PC-3 (cell line): Measurements from ENCODE around the gene CHTF18. TPM values are rescaled to one million over a fixed set of nuclear protein-coding genes. Genes with fewer than 3 reads are reported as not detected.

Experiments used
- ATAC-seq: fragments of 200-7000 bp; cut with Tn5 transposase; 2 replicates; pipeline ENCODE4 v1.9.1; 2020; ENCODE audit warnings: mild to moderate bottlenecking, moderate library complexity
- BruUV-seq: library from RNA; stranded (reverse); fragments of 400-500 nt; replicated peaks from 2 replicates; lab custom pipeline; 2021; lab: Mats Ljungman, UMichigan
- CTCF ChIA-PET: fragments of 300-600 bp; sonication (Branson Sonifier 250); formaldehyde crosslinking; loops from one replicate; lab custom pipeline; 2022; ENCODE audit warnings: antibody characterized with exemption; lab: Charles Lee
- POLR2A ChIA-PET: fragments of 300-600 bp; sonication (Branson Sonifier 250); formaldehyde crosslinking; loops from one replicate; lab custom pipeline; 2022; ENCODE audit warnings: antibody characterized with exemption; ENCODE audit not compliant: unreplicated experiment; lab: Charles Lee
- DNase-seq: peaks from one replicate; pipeline ENCODE4 v3.0.0-alpha.2; 2015
- H2AFZ ChIP-seq: fragments of 300-600 bp; sonication (generic); 2 replicates; pipeline ENCODE4 v1.6.0; 2016; ENCODE audit warnings: antibody characterized with exemption, low read length
- H3F3A ChIP-seq: fragments of 300-600 bp; sonication (generic); one replicate; pipeline ENCODE4 v1.6.0; 2017; ENCODE audit warnings: antibody characterized with exemption, low read length, control low read depth, mild to moderate bottlenecking; ENCODE audit not compliant: unreplicated experiment
- H3K27ac ChIP-seq: fragments of 300-600 bp; sonication (generic); 2 replicates; pipeline ENCODE4 v1.5.1; 2016; ENCODE audit warnings: mild to moderate bottlenecking, low read length
- H3K27me3 ChIP-seq: fragments of 300-600 bp; sonication (generic); 2 replicates; pipeline ENCODE4 v1.6.1; 2016; ENCODE audit warnings: low read length, mixed read lengths
- H3K36me3 ChIP-seq: fragments of 300-600 bp; sonication (generic); 2 replicates; pipeline ENCODE4 v1.6.1; 2016; ENCODE audit warnings: low read depth, mixed run types, low read length, mixed read lengths
- H3K4me1 ChIP-seq: fragments of 300-600 bp; sonication (generic); 2 replicates; pipeline ENCODE4 v1.5.1; 2016; ENCODE audit warnings: low read length; ENCODE audit not compliant: insufficient read depth
- H3K4me2 ChIP-seq: fragments of 300-600 bp; sonication (generic); 2 replicates; pipeline ENCODE4 v1.6.0; 2016; ENCODE audit warnings: low read length
- H3K4me3 ChIP-seq: fragments of 300-600 bp; sonication (generic); 2 replicates; pipeline ENCODE4 v1.5.1; 2016; ENCODE audit warnings: mild to moderate bottlenecking, low read length, mixed read lengths
- H3K79me2 ChIP-seq: fragments of 300-600 bp; sonication (generic); 2 replicates; pipeline ENCODE4 v1.6.1; 2017; ENCODE audit warnings: low read length, mixed read lengths
- H3K9ac ChIP-seq: fragments of 300-600 bp; sonication (generic); 2 replicates; pipeline ENCODE4 v1.6.0; 2016; ENCODE audit warnings: mild to moderate bottlenecking, low read length
- H3K9me2 ChIP-seq: fragments of 300-600 bp; sonication (generic); replicated peaks from 2 replicates; pipeline ENCODE4 v1.6.1; 2016; ENCODE audit warnings: mixed run types, low read length, mixed read lengths
- H3K9me3 ChIP-seq: fragments of 300-600 bp; sonication (generic); 2 replicates; pipeline ENCODE4 v1.6.1; 2016; ENCODE audit warnings: low read length, mixed read lengths
- H4K20me1 ChIP-seq: fragments of 300-600 bp; sonication (generic); 2 replicates; pipeline ENCODE4 v1.6.1; 2016; ENCODE audit warnings: low read length, mixed read lengths
- EZH2 ChIP-seq: fragments of 300-600 bp; sonication (generic); IDR thresholded peaks from one replicate; pipeline ENCODE4 v1.6.1; 2017; ENCODE audit warnings: antibody characterized with exemption, mild to moderate bottlenecking, low read length; ENCODE audit not compliant: unreplicated experiment
- EZH2phosphoT487 ChIP-seq: fragments of 300-600 bp; sonication (generic); IDR thresholded peaks from 2 replicates; pipeline ENCODE4 v1.6.1; 2018; ENCODE audit warnings: mild to moderate bottlenecking, antibody characterized with exemption, low read length, borderline replicate concordance
- intact Hi-C: fragments of 100-400 bp; cut with micrococcal nuclease; formaldehyde crosslinking; loops from 2 replicates; pipeline ENCODE4 v1.9.0; 2023
- total RNA-seq: library from RNA; depleted of rRNA; stranded (reverse); fragments of >200 nt; gene quantifications from 2 replicates; pipeline ENCODE4 v1.2.3, GENCODE V29; 2014
- TF ChIP-seq, protein P1 (sequence below): fragments of 300-600 bp; sonication (generic); conservative IDR thresholded peaks from 2 replicates; pipeline ENCODE4 v1.5.1; 2017; ENCODE audit warnings: antibody characterized with exemption, low read depth, mild to moderate bottlenecking, low read length

Gene CHTF18
- total RNA-seq, 1 experiment from 2014 or later = 79.0 TPM

DNA sequence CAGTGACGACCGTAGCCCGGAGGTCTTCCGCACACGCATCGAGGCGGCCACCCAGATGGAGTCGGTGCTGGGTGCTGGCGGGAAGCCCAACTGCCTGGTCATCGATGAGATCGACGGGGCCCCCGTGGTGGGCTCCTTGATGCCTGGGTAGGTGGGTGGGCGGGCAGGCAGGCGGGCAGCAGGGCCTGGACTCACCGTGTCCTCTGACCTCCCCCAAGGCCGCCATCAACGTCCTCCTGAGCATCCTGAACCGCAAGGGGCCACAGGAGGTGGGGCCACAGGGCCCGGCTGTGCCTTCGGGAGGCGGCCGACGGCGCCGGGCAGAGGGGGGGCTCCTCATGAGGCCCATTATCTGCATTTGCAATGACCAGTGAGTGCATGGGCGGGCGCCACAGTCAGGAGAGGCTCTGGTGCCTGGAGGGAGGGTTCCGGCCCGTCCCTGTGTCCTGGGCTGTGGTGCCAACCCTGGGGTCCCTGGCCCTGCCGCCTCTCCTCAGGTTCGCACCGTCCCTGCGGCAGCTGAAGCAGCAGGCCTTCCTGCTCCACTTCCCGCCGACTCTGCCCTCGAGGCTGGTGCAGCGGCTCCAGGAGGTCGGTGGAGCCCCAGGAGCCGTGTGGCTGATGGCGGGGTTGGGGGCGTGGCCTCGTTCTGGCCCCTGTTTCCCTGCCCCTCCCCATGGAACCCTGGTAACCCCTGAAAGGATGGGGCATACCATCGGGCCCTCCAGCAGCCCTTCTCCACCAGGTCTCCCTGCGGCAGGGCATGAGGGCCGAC lies 4.0 kb downstream of the CHTF18 start:
- H3F3A ChIP-seq = no peaks in the 10 kb centered on the region
- H3K79me2 ChIP-seq = peaks cover 31% of the 10 kb centered on the region
- TF ChIP-seq EZH2phosphoT487 = no peak
- no peak for TF ChIP-seq EZH2
- TF ChIP-seq, protein P1, sequence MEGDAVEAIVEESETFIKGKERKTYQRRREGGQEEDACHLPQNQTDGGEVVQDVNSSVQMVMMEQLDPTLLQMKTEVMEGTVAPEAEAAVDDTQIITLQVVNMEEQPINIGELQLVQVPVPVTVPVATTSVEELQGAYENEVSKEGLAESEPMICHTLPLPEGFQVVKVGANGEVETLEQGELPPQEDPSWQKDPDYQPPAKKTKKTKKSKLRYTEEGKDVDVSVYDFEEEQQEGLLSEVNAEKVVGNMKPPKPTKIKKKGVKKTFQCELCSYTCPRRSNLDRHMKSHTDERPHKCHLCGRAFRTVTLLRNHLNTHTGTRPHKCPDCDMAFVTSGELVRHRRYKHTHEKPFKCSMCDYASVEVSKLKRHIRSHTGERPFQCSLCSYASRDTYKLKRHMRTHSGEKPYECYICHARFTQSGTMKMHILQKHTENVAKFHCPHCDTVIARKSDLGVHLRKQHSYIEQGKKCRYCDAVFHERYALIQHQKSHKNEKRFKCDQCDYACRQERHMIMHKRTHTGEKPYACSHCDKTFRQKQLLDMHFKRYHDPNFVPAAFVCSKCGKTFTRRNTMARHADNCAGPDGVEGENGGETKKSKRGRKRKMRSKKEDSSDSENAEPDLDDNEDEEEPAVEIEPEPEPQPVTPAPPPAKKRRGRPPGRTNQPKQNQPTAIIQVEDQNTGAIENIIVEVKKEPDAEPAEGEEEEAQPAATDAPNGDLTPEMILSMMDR = no peak
- no peaks in the 10 kb centered on the region for H4K20me1 ChIP-seq
- no peak overlapping the region for H3K4me3 ChIP-seq
- no peak overlapping the region for H3K4me2 ChIP-seq
- intact Hi-C loops = no loop called here
- H3K9ac ChIP-seq = no peak overlapping the region
- no peak overlapping the region for H2AFZ ChIP-seq
- ATAC-seq (no peak), DNase-seq (no peak)
- ChIA-PET POLR2A (no interaction called here), CTCF (no interaction called here)
- no peak overlapping the region for H3K27ac ChIP-seq
- H3K4me1 ChIP-seq = peaks cover 18% of the 10 kb centered on the region
- H3K9me2 ChIP-seq = no peaks in the 10 kb centered on the region
- H3K27me3 ChIP-seq = no peaks in the 10 kb centered on the region
- no peaks in the 10 kb centered on the region for H3K9me3 ChIP-seq
- no TSS peak for BruUV-seq
- H3K36me3 ChIP-seq = no peaks in the 10 kb centered on the region; the same call in 1 of the 2 replicates

DNA sequence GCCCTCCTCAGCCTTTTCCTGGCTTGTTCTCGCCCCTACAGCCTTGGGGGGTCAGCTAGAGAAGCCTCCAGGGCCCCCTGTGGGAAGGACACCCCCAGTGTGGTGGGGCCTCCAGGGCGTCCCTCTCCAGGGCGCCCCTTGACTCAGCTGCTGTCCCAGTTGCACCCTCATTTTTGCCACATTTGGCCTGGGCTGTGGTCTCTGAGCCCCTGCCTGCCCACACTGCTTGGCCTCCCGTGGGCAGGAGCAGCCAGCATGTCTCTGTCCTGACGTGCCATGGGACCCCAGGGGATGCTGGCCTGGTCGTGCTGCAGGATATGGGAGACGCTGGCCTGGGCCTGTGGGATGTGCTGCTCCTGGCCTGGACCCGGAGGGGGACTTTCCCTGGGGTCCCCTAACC lies 5.0 kb downstream of the CHTF18 start:
- H3K4me1 ChIP-seq = peaks cover 18% of the 10 kb centered on the region
- no peaks in the 10 kb centered on the region for H4K20me1 ChIP-seq
- no peaks in the 10 kb centered on the region for H3K27me3 ChIP-seq
- H3K9me2 ChIP-seq = no peaks in the 10 kb centered on the region
- TF ChIP-seq EZH2phosphoT487 (no peak), EZH2 (no peak)
- TF ChIP-seq, protein P1 = no peak
- intact Hi-C loops = no loop called here
- H3F3A ChIP-seq = no peaks in the 10 kb centered on the region
- peaks cover 25% of the 10 kb centered on the region for H3K79me2 ChIP-seq
- no peak overlapping the region for H3K9ac ChIP-seq
- H3K27ac ChIP-seq = no peak overlapping the region
- no peaks in the 10 kb centered on the region for H3K9me3 ChIP-seq
- H2AFZ ChIP-seq = no peak overlapping the region
- DNase-seq (no peak), ATAC-seq (no peak)
- no peaks in the 10 kb centered on the region; the same call in 1 of the 2 replicates for H3K36me3 ChIP-seq
- H3K4me2 ChIP-seq = no peak overlapping the region
- no TSS peak for BruUV-seq
- POLR2A ChIA-PET = no interaction called here
- CTCF ChIA-PET = no interaction called here
- no peak overlapping the region for H3K4me3 ChIP-seq

GRCh38 chr16:794091-794822 lies 5.8 kb downstream of the CHTF18 start:
- CTCF ChIA-PET = no interaction called here

More at GRCh38 chr16:794091-794822, 5.8 kb downstream of the CHTF18 start:
- Histone ChIP-seq H3K4me1 (peaks cover 17% of the 10 kb centered on the region), H3K36me3 (no peaks in the 10 kb centered on the region; the same call in 1 of the 2 replicates), H3K27ac (no peak overlapping the region), H3K9me3 (no peaks in the 10 kb centered on the region), H3K4me3 (no peak overlapping the region), H3K27me3 (no peaks in the 10 kb centered on the region), H3F3A (no peaks in the 10 kb centered on the region), H3K9ac (no peak overlapping the region), H3K4me2 (no peak overlapping the region), H3K9me2 (no peaks in the 10 kb centered on the region), H3K79me2 (peaks cover 17% of the 10 kb centered on the region), H2AFZ (no peak overlapping the region), H4K20me1 (no peaks in the 10 kb centered on the region)
- no peak for DNase-seq
- ATAC-seq = no peak
- no TSS peak for BruUV-seq
- intact Hi-C loops = no loop called here
- POLR2A ChIA-PET = no interaction called here
- no peak for TF ChIP-seq EZH2
